HepG2 (cell line): Measurements from ENCODE around the gene MGAT5. TPM values are rescaled to one million over a fixed set of nuclear protein-coding genes. Genes with fewer than 3 reads are reported as not detected.

Experiments used
- ATAC-seq: fragments of 200-7000 bp; cut with Tn5 transposase; 3 replicates; pipeline ENCODE4 v1.9.1; 2020; ENCODE audit warnings: mild to moderate bottlenecking, moderate library complexity
- BruUV-seq: library from RNA; stranded (reverse); fragments of 400-500 nt; replicated peaks from 2 replicates; lab custom pipeline; 2021; lab: Mats Ljungman, UMichigan
- CTCF ChIA-PET: fragments of 300-600 bp; formaldehyde crosslinking; extraction: SDS; loops from one replicate; lab custom pipeline; 2021; ENCODE audit warnings: low total read pairs, inconsistent platforms, low intra/inter-chr PET ratio; lab: Yijun Ruan, JAX
- POLR2A ChIA-PET: fragments of 350-600 bp; sonication (Branson Sonifier 250); formaldehyde crosslinking; loops from one replicate; lab custom pipeline; 2020; ENCODE audit warnings: antibody characterized with exemption, inconsistent platforms; lab: Yijun Ruan, JAX
- DNase-seq: peaks from one replicate; pipeline ENCODE4 v3.0.0-alpha.2; 2015; ENCODE audit warnings: low spot score
- FAIRE-seq: peaks from 3 replicates; lab custom pipeline; 2011; peaks lifted over from hg19 to GRCh38; lab: Jason Lieb, UNC
- H2AFZ ChIP-seq: one replicate; pipeline ENCODE4 v1.6.1; 2011; ENCODE audit warnings: low read length, inconsistent platforms
- H3K27ac ChIP-seq: fragments of 300-600 bp; 3 replicates; pipeline ENCODE4 v1.8.0; 2011; ENCODE audit warnings: mixed run types, mild to moderate bottlenecking, mixed read lengths, low read length, inconsistent platforms; ENCODE audit not compliant: insufficient read depth; ENCODE audit errors: extremely low read length
- H3K27me3 ChIP-seq, 2 experiments: fragments of 200-600 bp in 1 of 2; 2 replicates in 1 of 2; 3 replicates in 1 of 2; pipeline versions ENCODE4 v1.6.0 to v1.8.0; 2011; ENCODE audit warnings: low read length in 2 of 2, mild to moderate bottlenecking in 2 of 2, moderate library complexity in 2 of 2, inconsistent platforms in 1 of 2; ENCODE audit not compliant: insufficient read depth in 2 of 2, control insufficient read depth in 1 of 2
- H3K36me3 ChIP-seq, 2 experiments: fragments of 200-600 bp in 1 of 2; replicated peaks in 1 of 2; 2 replicates in 1 of 2; 3 replicates in 1 of 2; pipeline versions ENCODE4 v1.5.1 to v1.8.0; 2011; ENCODE audit warnings: low read length in 2 of 2, inconsistent platforms in 1 of 2; ENCODE audit not compliant: insufficient read depth in 2 of 2, control insufficient read depth in 1 of 2
- H3K4me1 ChIP-seq: 2 replicates; pipeline ENCODE4 v1.5.1; 2012; ENCODE audit warnings: low read length, inconsistent platforms; ENCODE audit not compliant: insufficient read depth
- H3K4me2 ChIP-seq: 2 replicates; pipeline ENCODE4 v1.6.0; 2011; ENCODE audit warnings: low read depth, low read length, inconsistent platforms
- H3K4me3 ChIP-seq, 3 experiments: fragments of 200-600 bp in 1 of 3; sonication (generic), shearing (Covaris generic) in 1 of 3; replicated peaks in 1 of 3; 2 replicates each; pipeline ENCODE4 v1.5.1; 2011 to 2016; ENCODE audit warnings: low read length in 3 of 3, inconsistent platforms in 2 of 3, low read depth in 2 of 3, mild to moderate bottlenecking in 2 of 3, control low read depth in 1 of 3, mixed read lengths in 1 of 3; ENCODE audit not compliant: insufficient read depth in 1 of 3
- H3K79me2 ChIP-seq: one replicate; pipeline ENCODE4 v1.6.1; 2011; ENCODE audit warnings: low read length, inconsistent platforms; ENCODE audit not compliant: insufficient read depth
- H3K9ac ChIP-seq: 2 replicates; pipeline ENCODE4 v1.6.0; 2011; ENCODE audit warnings: mild to moderate bottlenecking, low read depth, low read length, inconsistent platforms; ENCODE audit not compliant: insufficient read depth
- H3K9me3 ChIP-seq: 2 replicates; pipeline ENCODE4 v1.5.1; 2012; ENCODE audit warnings: mild to moderate bottlenecking, low read length
- H4K20me1 ChIP-seq: 2 replicates; pipeline ENCODE4 v1.6.0; 2011; ENCODE audit warnings: inconsistent platforms, mild to moderate bottlenecking, low read length, moderate library complexity; ENCODE audit not compliant: insufficient read depth
- DZIP1 ChIP-seq: sonication (generic); formaldehyde crosslinking; IDR thresholded peaks from 2 replicates; pipeline ENCODE4 v1.5.0; 2020; ENCODE audit warnings: mild to moderate bottlenecking, missing genetic modification reagents
- HOXA9 ChIP-seq: sonication (generic); formaldehyde crosslinking; IDR thresholded peaks from 2 replicates; pipeline ENCODE4 v1.8.1; 2022; ENCODE audit warnings: missing genetic modification reagents, mild to moderate bottlenecking, moderate library complexity, borderline replicate concordance
- SETDB1 ChIP-seq: sonication (generic); formaldehyde crosslinking; IDR thresholded peaks from 2 replicates; pipeline ENCODE4 v1.5.1; 2020; ENCODE audit warnings: missing genetic modification reagents, mild to moderate bottlenecking, borderline replicate concordance
- XRCC5 ChIP-seq: fragments of 200-400 bp; formaldehyde crosslinking; optimal IDR thresholded peaks from 2 replicates; pipeline ENCODE3; 2017; ENCODE audit warnings: mild to moderate bottlenecking, low read length
- ZHX2 ChIP-seq, 2 experiments: sonication (generic) in 1 of 2; formaldehyde crosslinking in 1 of 2; IDR thresholded peaks; 2 replicates each; pipeline versions ENCODE4 v1.6.1 to v1.9.0; 2014 to 2022; ENCODE audit warnings: antibody characterized with exemption in 1 of 2, borderline replicate concordance in 1 of 2, inconsistent platforms in 1 of 2, low read depth in 1 of 2, missing genetic modification reagents in 1 of 2
- ZNF180 ChIP-seq: sonication (generic); formaldehyde crosslinking; IDR thresholded peaks from 2 replicates; pipeline ENCODE4 v1.4.0; 2020; ENCODE audit warnings: low read depth, missing genetic modification reagents, borderline replicate concordance
- ZNF570 ChIP-seq: sonication (generic); formaldehyde crosslinking; IDR thresholded peaks from 2 replicates; pipeline ENCODE4 v1.4.0; 2020; ENCODE audit warnings: mild to moderate bottlenecking, missing genetic modification reagents, borderline replicate concordance
- ZNF577 ChIP-seq: sonication (generic); formaldehyde crosslinking; IDR thresholded peaks from 2 replicates; pipeline ENCODE4 v1.4.0; 2020; ENCODE audit warnings: mild to moderate bottlenecking, low read depth, missing genetic modification reagents, borderline replicate concordance
- ZNF841 ChIP-seq: sonication (generic); formaldehyde crosslinking; IDR thresholded peaks from 2 replicates; pipeline ENCODE4 v1.8.1; 2023; ENCODE audit warnings: missing genetic modification reagents, borderline replicate concordance
- WGBS: methylation state at CpG from one replicate; pipeline ENCODE4 v1.1.6; 2017; ENCODE audit warnings: low lambda C conversion rate; 5-methylcytosine and 5-hydroxymethylcytosine counted together
- in situ Hi-C: cut with HindIII; loops from 2 replicates; pipeline ENCODE4 v1.10.0; 2017; ENCODE audit warnings: low pct_unique_long_range_greater_than_20kb; ENCODE audit not compliant: extremely low pct_ligation_motif_present
- intact Hi-C: fragments of 100-400 bp; cut with micrococcal nuclease; formaldehyde crosslinking; loops from one replicate; pipeline ENCODE4 v1.10.0; 2022; ENCODE audit not compliant: unreplicated experiment
- polyA plus RNA-seq, 8 experiments: library from polyadenylated mRNA; depleted of rRNA in 3 of 8; stranded (reverse) in 7 of 8; unstranded in 1 of 8; fragments of >200 nt; fragmentation: Illumina TruSeq in 4 of 8; extraction: Trizol in 4 of 8; gene quantifications; 2 replicates each; pipeline versions ENCODE4 v1.2.1 to v1.2.3, GENCODE V29; 2011 to 2016; ENCODE audit warnings: low read depth in 4 of 8, missing spikeins in 1 of 8, mixed read lengths in 1 of 8; ENCODE audit not compliant: insufficient read depth in 1 of 8
- total RNA-seq, 5 experiments: library from RNA; depleted of rRNA; stranded (reverse); fragments of >200 nt; fragmentation: Illumina TruSeq; extraction: Trizol; gene quantifications; 2 replicates each; pipeline ENCODE4 v1.2.3, GENCODE V29; 2016; ENCODE audit warnings: low read depth in 1 of 5

MGAT5 gene
- total and polyA plus RNA-seq, 2 of the 13 experiments (the other 11 are each of a cell fraction or from before 2014, with no cell fraction given) = 33.1 to 60.2 TPM

- TF ChIP-seq SETDB1 (CRISPR knock-in tag) = no peak
- TF ChIP-seq HOXA9 (CRISPR knock-in tag) = no peak
- TF ChIP-seq XRCC5 = no peak
- no peak for TF ChIP-seq ZNF577
- no peak for TF ChIP-seq ZNF180
- TF ChIP-seq DZIP1 (CRISPR knock-in tag) = no peak
- TF ChIP-seq ZHX2 (IDR thresholded peaks at IDR 0.05; ENCODE audit: low read depth) = no peak
- TF ChIP-seq ZHX2 (CRISPR knock-in tag; IDR thresholded peaks at IDR 0.05; ENCODE audit: borderline replicate concordance) = no peak
- no peak for TF ChIP-seq ZNF570
- TF ChIP-seq ZNF841 (CRISPR knock-in tag) = no peak
- 97% methylated on average over 7 of the region's 7 CpGs for WGBS
- Histone ChIP-seq H3K79me2 (no peaks in the 10 kb centered on the region), H3K4me1 (peaks cover 17% of the 10 kb centered on the region), H3K4me2 (no peak overlapping the region), H2AFZ (no peak overlapping the region), H3K36me3 (peaks cover 4 to 23% of the 10 kb centered on the region in 2 experiments; a peak in 3 of 5 replicates), H3K27ac (no peak overlapping the region), H4K20me1 (no peaks in the 10 kb centered on the region), H3K9me3 (no peaks in the 10 kb centered on the region), H3K9ac (no peak overlapping the region), H3K4me3 (no peak overlapping the region), H3K27me3 (no peaks in the 10 kb centered on the region)
- ATAC-seq (no peak), DNase-seq (no peak), FAIRE-seq (no peak)
- in situ Hi-C loops (no loop called here), intact Hi-C loops (no loop called here)
- POLR2A ChIA-PET = no interaction called here
- CTCF ChIA-PET = interaction anchor here (4.2 kb wide), 1 partner anchor 73 kb away, joined by 52 read pairs; no protein-coding TSS in a partner anchor
- BruUV-seq = no TSS peak
These were observed 123.9 kb downstream of the MGAT5 start for GRCh38 chr2:134377730-134378129.
